ENCODE data around the gene LOXL3. TPM values are rescaled to one million over a fixed set of nuclear protein-coding genes. Genes with fewer than 3 reads are reported as not detected.

LOXL3 gene
- total RNA-seq, 1 experiment from 2014 or later, result 7.7 TPM

DNA sequence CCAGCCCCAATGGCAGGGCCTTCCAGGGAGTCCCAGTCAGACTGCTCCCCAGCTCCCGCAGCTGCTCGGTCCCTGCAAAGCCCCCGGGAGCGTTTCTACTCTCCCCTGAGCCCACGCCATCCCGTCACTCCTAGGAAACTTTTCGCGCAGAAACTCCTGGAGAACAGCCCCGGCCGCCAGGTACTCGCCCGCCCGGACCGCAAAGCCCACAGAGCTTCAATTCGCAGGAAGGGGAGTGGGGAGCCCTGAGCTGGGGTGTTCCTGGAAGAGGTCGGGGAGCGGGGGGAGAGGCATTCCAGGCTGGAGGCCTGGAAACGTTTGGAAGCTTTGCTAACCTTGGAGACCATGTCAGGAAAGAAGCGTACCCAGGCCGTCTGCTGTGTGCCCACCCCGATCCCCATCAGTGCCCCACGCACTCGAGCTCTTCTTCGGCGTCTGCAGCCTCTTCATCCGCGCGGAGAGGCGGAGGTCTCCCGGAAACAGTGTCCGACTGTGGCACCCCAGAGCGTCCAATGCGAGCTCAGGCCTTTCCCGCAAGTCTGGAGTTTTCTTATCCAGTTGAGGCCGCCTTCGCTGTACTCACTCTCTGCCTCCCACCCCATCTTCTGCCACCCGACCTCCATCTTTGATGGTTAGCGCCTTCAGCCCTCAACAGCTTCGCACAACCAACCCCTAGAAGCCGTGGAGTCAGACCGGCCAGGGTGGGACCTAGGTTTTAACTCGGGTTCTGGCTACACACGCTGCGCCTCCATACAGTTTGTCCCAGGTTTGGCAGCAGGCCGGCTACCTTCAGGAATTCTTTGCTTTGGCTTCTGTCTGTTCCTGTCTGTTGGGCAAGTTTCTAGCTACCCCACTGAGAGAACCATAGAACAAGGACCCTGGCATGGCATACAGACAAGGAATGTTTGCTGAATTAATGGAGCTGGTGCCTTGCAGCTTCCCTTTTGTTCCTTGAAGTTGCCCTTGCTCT lies 50.0 kb downstream of the LOXL3 start:
- peaks cover 1% of the 10 kb centered on the region for H3K36me3 ChIP-seq (replicated peaks; ENCODE audit: control insufficient read depth, insufficient read depth, low read length)
- H3K27me3 ChIP-seq (ENCODE audit: control insufficient read depth, insufficient read depth, low read length), result peaks cover 75% of the 10 kb centered on the region
- peak; percentile 78 for DNase-seq
- H3K4me3 ChIP-seq (ENCODE audit: insufficient read depth, low read depth, low read length), result peak overlapping the region; percentile 52

DNA sequence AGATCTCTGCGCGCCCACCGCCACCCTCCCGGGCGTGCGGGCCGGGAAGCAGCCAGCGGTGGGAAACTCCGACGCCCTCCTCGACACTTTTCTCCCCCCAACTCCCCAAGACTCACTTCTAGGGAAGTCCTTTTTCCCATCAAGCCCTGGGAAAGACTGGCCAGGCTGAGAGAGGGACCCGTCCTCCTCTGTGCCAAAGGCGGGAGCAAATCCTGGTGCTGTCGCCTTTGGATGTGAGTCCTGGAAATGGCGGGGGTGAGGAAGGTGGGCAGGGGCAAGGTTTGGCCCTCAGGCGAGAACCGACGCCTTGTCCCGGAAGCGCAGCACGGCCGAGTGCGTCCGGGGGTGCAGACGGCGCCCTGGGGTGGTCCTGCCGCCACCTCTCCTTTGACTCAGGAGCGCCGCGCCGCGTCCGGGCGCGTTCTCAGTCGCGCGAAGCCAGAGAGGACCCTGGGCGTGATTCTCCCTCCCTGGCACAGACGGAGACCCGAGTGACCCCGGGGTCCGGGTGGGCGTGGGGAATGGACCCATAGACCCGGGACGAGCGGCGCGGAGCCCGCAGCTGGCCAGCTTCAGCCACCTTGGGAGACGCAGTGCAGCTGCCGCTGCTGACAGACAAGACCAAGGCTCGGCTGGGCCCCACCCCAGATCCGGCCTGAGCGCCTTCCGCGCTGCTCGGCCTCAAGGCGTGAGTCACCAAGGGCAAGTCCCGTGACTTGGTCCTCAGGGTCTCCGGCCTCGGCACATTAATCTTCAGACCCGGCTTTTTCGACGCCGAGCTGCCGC lies 50.8 kb downstream of the LOXL3 start:
- H3K27me3 ChIP-seq (ENCODE audit: control insufficient read depth, insufficient read depth, low read length), result peaks cover 77% of the 10 kb centered on the region
- peak; percentile 90 for DNase-seq
- H3K36me3 ChIP-seq (replicated peaks; ENCODE audit: control insufficient read depth, insufficient read depth, low read length), result peaks cover 1% of the 10 kb centered on the region
- H3K4me3 ChIP-seq (ENCODE audit: insufficient read depth, low read depth, low read length), result peak overlapping the region; percentile 52

DNA sequence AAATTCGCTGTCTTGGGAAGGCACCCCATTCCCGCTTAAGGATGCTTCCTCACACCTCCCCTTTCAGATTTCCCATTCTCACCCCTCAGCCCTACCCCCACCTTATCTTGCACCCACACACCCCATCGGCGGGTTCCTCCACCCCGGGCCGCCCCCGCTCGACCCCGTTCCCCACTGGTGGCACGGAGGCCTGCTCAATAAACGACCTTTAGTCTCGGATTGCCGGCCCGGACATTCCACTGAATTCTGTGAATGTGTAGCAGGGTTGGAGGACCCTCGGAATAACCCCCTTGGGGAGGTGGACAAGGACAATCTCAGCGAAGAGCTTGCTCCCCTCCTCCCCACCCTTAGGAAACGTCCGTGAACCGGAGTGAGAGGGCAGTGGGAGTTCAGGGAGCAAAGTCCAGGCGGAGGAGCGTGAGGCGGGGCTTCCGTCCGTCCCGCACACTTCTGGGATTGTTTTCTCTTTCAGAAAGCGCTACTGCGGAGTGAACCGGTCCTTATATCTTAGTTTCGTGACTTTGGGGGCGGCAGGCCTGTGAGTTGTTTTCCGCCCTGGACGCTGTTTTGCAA lies 51.5 kb downstream of the LOXL3 start:
- peaks cover 84% of the 10 kb centered on the region for H3K27me3 ChIP-seq (ENCODE audit: control insufficient read depth, insufficient read depth, low read length)
- peaks cover 1% of the 10 kb centered on the region for H3K36me3 ChIP-seq (replicated peaks; ENCODE audit: control insufficient read depth, insufficient read depth, low read length)
- DNase-seq, result peak; percentile 77
- H3K4me3 ChIP-seq (ENCODE audit: insufficient read depth, low read depth, low read length), result peak overlapping the region; percentile 52

DNA sequence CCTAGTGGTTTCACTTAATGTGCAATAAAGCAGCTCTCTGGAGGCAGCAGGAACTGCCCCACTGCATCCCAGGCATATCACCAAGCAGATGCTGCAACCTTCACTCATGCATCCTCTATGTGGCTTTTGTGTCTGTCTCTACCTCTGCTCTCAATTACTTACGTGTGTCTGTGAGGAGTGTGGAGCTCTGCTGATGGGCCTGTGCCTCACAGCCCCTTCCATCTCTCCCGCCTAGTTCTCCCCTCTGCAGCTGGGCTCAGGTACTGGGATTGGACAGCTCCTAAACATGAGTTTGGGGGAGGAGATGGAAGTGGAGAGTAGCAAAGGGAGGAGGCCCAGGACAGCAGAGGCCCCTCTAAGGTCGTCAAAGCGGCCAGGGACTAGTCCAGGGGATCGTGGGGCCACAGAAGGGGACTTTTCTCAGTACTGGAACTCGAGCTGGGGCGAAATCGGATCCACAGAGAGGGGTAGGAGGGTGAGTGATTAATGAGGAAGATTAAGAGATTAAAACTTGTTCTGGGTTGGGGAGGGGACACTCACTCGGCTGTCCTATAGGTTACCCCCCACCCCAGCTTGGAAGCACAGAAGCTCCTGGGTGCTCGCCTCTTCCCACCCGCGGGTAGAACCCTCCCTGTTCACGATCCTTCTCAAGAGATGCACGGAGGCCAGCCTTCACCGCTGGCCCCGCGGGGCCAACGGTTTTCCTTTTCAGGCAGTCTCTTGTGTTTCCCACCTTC lies 52.2 kb downstream of the LOXL3 start:
- Histone ChIP-seq H3K27me3 (ENCODE audit: control insufficient read depth, insufficient read depth, low read length) (peaks cover 91% of the 10 kb centered on the region), H3K4me3 (ENCODE audit: insufficient read depth, low read depth, low read length) (no peak overlapping the region; the same call in 1 of the 2 replicates), H3K36me3 (replicated peaks; ENCODE audit: control insufficient read depth, insufficient read depth, low read length) (peaks cover 1% of the 10 kb centered on the region)
- DNase-seq, result peak; percentile 71

DNA sequence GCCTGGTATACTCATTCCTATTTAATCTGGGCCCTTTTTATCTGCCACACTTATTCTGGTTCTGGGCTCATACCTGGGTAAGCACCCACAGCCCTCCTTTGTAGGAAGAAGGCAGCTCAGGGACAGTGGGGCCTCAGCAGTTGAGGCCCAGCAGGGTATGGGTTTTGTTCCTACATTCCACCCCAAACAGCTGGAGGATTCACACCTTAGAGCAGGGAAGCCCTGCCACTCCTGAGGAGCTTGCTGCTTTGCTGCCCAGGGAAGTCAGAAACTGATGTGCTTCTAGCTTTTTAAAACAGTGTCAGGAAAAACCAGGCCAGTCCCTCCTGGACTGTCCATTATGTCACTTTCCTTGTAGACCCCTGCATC lies 53.2 kb downstream of the LOXL3 start:
- peaks cover 97% of the 10 kb centered on the region for H3K27me3 ChIP-seq (ENCODE audit: control insufficient read depth, insufficient read depth, low read length)
- no peak overlapping the region for H3K4me3 ChIP-seq (ENCODE audit: insufficient read depth, low read depth, low read length)
- peak; percentile 63 for DNase-seq
- H3K36me3 ChIP-seq (replicated peaks; ENCODE audit: control insufficient read depth, insufficient read depth, low read length), result no peaks in the 10 kb centered on the region; the same call in 1 of the 2 replicates

DNA sequence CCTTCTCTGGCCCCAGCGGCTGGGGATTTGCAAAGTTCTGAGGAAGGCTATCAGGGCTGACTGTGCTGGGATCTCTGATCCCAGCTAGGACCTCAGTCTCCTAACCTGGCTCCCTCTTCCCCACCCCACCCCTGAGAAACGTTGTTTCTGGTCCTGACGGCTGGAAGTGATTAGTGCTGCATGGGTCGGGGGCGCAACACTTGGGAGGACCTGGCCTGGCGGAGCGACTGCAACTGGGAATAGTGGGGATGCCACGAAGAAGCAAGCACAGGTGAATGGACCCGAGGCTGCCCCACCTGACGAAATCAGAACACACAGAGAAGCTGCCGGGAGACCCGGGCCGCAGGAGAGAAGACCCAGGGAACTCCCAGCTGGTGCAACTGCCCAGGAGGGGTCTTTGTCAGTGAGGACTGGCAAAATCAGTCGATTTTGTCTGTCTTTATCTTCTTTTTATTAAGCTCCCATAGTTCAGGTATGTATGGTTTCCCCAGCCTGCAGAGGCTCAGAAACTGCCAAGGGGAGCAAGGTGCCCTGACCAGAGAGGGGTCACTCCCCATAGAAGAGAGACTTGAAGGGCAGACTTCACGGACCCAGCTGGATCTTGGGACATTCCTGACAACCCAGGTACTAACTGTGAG lies 53.7 kb downstream of the LOXL3 start:
- H3K4me3 ChIP-seq (ENCODE audit: insufficient read depth, low read depth, low read length), result peak overlapping the region; percentile 40; the same call in 1 of the 2 replicates
- no peaks in the 10 kb centered on the region for H3K36me3 ChIP-seq (replicated peaks; ENCODE audit: control insufficient read depth, insufficient read depth, low read length)
- H3K27me3 ChIP-seq (ENCODE audit: control insufficient read depth, insufficient read depth, low read length), result peaks cover 97% of the 10 kb centered on the region
- DNase-seq, result peak; percentile 49

DNA sequence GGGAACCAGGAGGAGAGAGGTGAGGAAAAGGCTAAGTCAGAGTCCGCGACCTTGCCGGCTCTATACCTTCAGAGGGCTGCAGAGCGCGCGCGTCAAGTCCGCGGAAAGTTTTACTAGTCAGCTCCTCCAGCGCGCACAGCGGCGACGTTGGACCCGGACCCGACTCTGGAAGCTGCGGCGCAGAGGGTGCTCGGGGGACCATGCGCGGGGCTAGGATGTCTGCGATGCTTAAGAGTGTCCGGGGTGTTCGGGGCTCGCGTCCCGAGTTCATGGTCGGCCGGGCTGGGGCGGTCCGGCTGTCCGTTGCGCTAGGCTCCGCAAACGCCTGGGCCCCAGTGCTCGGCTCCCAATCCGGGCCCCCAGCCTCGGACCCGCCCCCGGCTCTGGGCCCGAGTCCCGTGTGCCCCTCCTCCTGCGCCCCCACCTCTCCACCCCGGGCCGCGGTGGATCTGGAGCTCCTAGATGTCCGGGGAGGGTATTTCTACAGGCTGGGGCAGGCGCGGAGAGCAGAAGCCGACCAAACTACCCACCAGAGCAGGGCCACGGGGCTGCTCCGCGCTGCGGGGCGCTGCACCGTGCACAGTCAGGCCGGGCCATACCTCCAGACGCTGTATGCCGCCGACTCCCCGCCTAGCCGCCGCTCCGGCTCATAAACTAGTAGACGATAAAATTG lies 54.3 kb downstream of the LOXL3 start, which contains the start of gene LBX2:
LBX2 (minus strand) TSS at position 337 of the 673 bp plus-strand sequence; CDS start at position 271, 66 bp downstream.
- DNase-seq, result peak; percentile 89
- H3K27me3 ChIP-seq (ENCODE audit: control insufficient read depth, insufficient read depth, low read length), result peaks cover 92% of the 10 kb centered on the region

DNA sequence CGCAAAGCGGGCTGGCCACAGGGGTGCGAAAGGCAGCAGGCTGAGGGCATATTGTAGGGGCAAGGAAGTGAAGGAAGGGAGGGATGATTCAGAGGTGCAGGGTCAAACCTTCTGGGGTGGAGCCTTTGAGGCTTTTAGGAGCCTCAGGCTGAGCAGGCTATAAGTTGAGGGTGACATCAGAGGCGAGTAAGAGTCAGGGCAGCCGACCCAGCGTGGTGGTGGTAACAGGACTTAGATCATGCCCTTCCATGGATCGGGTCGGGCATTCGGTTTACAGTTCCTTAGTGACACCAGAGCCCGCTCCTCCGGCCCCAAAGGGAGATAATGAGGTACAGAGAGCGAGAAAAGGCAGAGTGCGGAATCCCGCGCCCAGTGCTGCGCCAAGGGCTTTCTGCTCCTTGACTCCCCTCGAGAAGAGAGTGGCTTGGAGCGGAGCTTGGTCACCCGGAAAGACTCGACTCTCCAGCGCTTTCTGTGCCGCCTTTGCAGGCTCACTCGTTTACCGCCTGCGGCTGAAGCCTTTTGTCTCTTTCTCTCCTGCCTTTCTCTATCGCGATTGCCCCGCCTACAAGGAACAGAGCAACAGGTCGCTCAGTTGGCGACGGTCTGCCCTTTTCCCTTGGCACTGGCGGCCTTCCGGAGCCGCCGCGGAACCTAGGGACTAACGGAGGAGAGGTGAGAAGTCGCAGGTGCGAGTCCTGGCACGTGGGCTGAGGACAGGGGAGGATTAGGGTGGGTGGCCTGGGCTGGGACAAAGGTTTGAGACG lies 55.1 kb downstream of the LOXL3 start:
- DNase-seq, result peak; percentile 84
- peaks cover 85% of the 10 kb centered on the region for H3K27me3 ChIP-seq (ENCODE audit: control insufficient read depth, insufficient read depth, low read length)
- H3K4me3 ChIP-seq (ENCODE audit: insufficient read depth, low read depth, low read length), result peak overlapping the region; percentile 40
- H3K36me3 ChIP-seq (replicated peaks; ENCODE audit: control insufficient read depth, insufficient read depth, low read length), result no peaks in the 10 kb centered on the region

More for the DNA sequence above, 54.3 kb downstream of the LOXL3 start, which contains the start of gene LBX2:
- Histone ChIP-seq H3K36me3 (replicated peaks; ENCODE audit: control insufficient read depth, insufficient read depth, low read length) (no peaks in the 10 kb centered on the region), H3K4me3 (ENCODE audit: insufficient read depth, low read depth, low read length) (peak within 1 kb of the TSS; percentile 40)

DNA sequence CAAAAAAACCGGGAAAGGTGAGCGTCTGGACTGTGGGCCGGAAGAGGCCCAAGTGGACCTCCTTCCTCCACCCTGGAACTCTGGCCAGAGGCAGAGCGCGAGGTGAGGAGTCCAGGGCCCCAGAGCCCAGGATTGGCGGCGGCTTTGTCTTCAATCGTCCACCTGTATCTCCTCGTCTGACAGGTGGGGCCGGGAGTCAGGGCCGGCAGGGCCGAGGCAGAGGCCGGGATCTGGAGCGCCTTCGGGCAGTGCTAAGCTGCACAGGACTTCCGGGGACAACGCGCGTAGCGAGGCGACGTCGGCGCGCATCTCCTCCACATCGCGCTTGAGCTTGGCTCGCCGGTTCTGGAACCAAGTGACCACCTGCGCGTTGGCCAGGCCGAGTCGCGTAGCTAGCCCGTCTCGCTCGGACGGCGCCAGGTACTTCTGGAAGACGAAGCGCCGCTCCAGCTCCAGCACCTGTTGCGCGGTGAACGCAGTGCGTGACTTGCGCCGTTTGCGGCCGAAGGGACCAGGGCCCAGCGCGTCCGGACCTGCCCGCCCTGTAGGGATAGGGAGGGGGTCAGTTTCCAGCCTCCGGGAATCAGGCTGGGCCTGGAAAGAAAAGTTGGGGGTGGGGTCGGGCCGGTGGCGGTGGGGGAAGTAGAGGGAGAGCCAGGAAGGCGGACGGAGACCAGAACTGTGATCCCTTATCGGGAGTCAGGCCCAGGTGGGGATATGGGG lies 55.8 kb downstream of the LOXL3 start:
- peaks cover 5% of the 10 kb centered on the region for H3K36me3 ChIP-seq (replicated peaks; ENCODE audit: control insufficient read depth, insufficient read depth, low read length)
- H3K27me3 ChIP-seq (ENCODE audit: control insufficient read depth, insufficient read depth, low read length), result peaks cover 77% of the 10 kb centered on the region
- DNase-seq, result peak; percentile 84
- peak overlapping the region; percentile 40 for H3K4me3 ChIP-seq (ENCODE audit: insufficient read depth, low read depth, low read length)

DNA sequence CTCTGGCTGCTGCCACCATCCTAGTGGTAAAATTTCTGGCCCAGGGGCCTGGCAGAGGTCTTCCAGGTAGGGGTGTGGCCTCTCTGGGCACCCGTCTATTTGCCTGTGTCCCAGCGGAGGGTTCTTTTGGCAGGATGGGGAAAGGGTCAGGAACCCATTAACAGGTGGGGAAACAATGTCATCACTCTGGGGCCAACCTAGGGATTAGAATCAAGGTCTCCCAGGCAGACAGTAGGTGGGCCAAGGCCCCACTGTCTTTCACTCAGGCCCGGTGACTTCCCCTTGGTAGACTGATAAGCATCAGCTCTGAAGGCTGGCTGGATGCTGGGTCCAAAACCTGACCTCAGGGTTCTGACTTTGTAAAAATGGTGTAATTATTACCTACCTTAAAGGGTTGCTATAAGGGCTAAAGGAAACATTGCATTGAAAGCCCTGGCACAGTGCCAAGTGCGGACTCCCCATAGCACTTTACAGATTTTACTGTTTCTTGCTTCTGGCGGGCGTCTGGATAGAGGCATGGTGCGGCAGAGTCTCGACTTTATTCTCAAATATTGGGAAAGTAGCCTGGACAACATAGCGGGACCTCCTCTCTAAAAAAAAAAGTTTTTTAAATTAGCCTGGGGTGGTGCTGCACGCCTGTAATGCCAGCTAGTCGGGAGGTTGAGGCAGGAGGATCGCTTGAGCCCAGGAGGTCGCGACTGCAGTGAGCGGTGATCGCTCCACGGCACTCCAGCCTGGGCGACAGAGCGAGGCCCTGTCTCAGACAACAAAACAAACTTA lies 56.6 kb downstream of the LOXL3 start:
- DNase-seq, result no peak
- H3K27me3 ChIP-seq (ENCODE audit: control insufficient read depth, insufficient read depth, low read length), result peaks cover 70% of the 10 kb centered on the region
- peaks cover 5% of the 10 kb centered on the region for H3K36me3 ChIP-seq (replicated peaks; ENCODE audit: control insufficient read depth, insufficient read depth, low read length)
- peak overlapping the region; percentile 40; the same call in 1 of the 2 replicates for H3K4me3 ChIP-seq (ENCODE audit: insufficient read depth, low read depth, low read length)

DNA sequence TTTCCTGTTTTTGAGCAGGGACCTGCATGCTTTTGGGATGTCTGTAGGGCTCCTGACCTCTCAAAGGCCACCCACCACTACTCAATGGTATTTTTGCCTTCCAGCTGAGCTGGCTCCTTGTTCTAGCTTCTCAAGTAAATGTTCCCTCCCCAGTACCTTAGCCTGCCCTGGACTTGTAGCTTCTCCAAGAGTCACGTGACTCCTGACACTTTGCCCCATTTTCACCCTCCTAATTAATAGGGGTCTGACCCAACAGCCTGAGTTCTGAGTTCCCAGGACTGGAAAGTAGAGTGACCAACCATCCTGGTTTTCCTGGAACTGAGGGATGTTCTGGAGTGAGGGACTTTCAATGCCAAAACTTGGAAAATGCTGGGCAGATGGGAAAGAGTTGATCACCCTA lies 58.3 kb downstream of the LOXL3 start:
- Histone ChIP-seq H3K27me3 (ENCODE audit: control insufficient read depth, insufficient read depth, low read length) (peaks cover 52% of the 10 kb centered on the region), H3K36me3 (replicated peaks; ENCODE audit: control insufficient read depth, insufficient read depth, low read length) (peaks cover 20% of the 10 kb centered on the region), H3K4me3 (ENCODE audit: insufficient read depth, low read depth, low read length) (no peak overlapping the region)
- DNase-seq, result no peak

Data from H7 (cell line).